ENCODE results near the gene TAS2R50. TPM values are rescaled to one million over a fixed set of nuclear protein-coding genes. Genes with fewer than 3 reads are reported as not detected.
"Not testable (repeated sequence)": the region's sequence is repeated elsewhere in the genome, so short reads cannot be mapped to it uniquely, and the experiment has no call there.

Gene TAS2R50
- total RNA-seq (1.6 TPM), polyA plus RNA-seq (ENCODE audit: insufficient read depth in 1 of 8, insufficient read length in 8 of 8, low replicate concordance in 1 of 8) (under 1 TPM in 1 of 8 donors, not detected in 7; 0.16 TPM)
- long read RNA-seq, donor 1, partial matches to known transcripts: 0 of 1 reads
- long read RNA-seq, donor 1, other reads (novel, unspliced or antisense): 0 of 1 reads
- long read RNA-seq, donor 2: 0 reads
- long read RNA-seq, donor 3: 0 reads
- long read RNA-seq, donor 4: 0 reads
- long read RNA-seq, donor 5: 0 reads
- long read RNA-seq, donor 6: 0 reads
- long read RNA-seq, donor 7: 0 reads
- long read RNA-seq, donor 8: 0 reads
- long read RNA-seq, donor 9: 0 reads
- long read RNA-seq, donor 10: 0 reads
- long read RNA-seq, donor 11: 0 reads

GRCh38 chr12:10986812-10987211, at the start of gene TAS2R50:
TAS2R50 (minus strand) TSS chr12:10986912; CDS start chr12:10986860, 52 bp downstream.
- Histone ChIP-seq H3K27me3 (ENCODE audit: control insufficient read depth, insufficient read depth, low read length) (no peaks in the 10 kb centered on the region), H3K4me3 (ENCODE audit: low read length) (no peak within 1 kb of the TSS), H3K9me3 (replicated peaks; ENCODE audit: control insufficient read depth, low read depth, low read length) (peaks cover 11% of the 10 kb centered on the region), H3K36me3 (ENCODE audit: control insufficient read depth, insufficient read depth, low read length) (no peaks in the 10 kb centered on the region), H3K4me1 (ENCODE audit: control insufficient read depth, insufficient read depth, low read length) (no peaks in the 10 kb centered on the region), H3K27ac (ENCODE audit: low read length) (no peak within 1 kb of the TSS)
- no peak for DNase-seq
- WGBS (ENCODE audit: insufficient coverage): no CpG with 5 or more reads among the region's 2 CpGs

GRCh38 chr12:11033959-11034358, 47.2 kb upstream of the TAS2R50 start:
- not testable (repeated sequence) for H3K27me3 ChIP-seq (ENCODE audit: control insufficient read depth, insufficient read depth, low read length); H3K27ac ChIP-seq (ENCODE audit: low read length); H3K36me3 ChIP-seq (ENCODE audit: control insufficient read depth, insufficient read depth, low read length); DNase-seq; H3K9me3 ChIP-seq (replicated peaks; ENCODE audit: control insufficient read depth, low read depth, low read length); H3K4me1 ChIP-seq (ENCODE audit: control insufficient read depth, insufficient read depth, low read length); H3K4me3 ChIP-seq (ENCODE audit: low read length)
- WGBS (ENCODE audit: insufficient coverage): no CpG with 5 or more reads among the region's 3 CpGs

GRCh38 chr12:11031307-11031706, 44.6 kb upstream of the TAS2R50 start, which contains the start of gene TAS2R31:
TAS2R31 (minus strand) TSS chr12:11031407; CDS start chr12:11031335, 72 bp downstream.
- Histone ChIP-seq H3K4me1 (ENCODE audit: control insufficient read depth, insufficient read depth, low read length) (no peaks in the 10 kb centered on the region), H3K36me3 (ENCODE audit: control insufficient read depth, insufficient read depth, low read length) (no peaks in the 10 kb centered on the region), H3K9me3 (replicated peaks; ENCODE audit: control insufficient read depth, low read depth, low read length) (no peaks in the 10 kb centered on the region), H3K27me3 (ENCODE audit: control insufficient read depth, insufficient read depth, low read length) (no peaks in the 10 kb centered on the region), H3K4me3 (ENCODE audit: low read length) (no peak within 1 kb of the TSS), H3K27ac (ENCODE audit: low read length) (no peak within 1 kb of the TSS)
- DNase-seq: no peak
- 98% methylated on average over 4 of the region's 6 CpGs for WGBS (ENCODE audit: insufficient coverage)

- Histone ChIP-seq H3K27ac (ENCODE audit: low read length) (no peak overlapping the region), H3K4me1 (ENCODE audit: control insufficient read depth, insufficient read depth, low read length) (no peaks in the 10 kb centered on the region), H3K4me3 (ENCODE audit: low read length) (no peak overlapping the region), H3K27me3 (ENCODE audit: control insufficient read depth, insufficient read depth, low read length) (no peaks in the 10 kb centered on the region), H3K36me3 (ENCODE audit: control insufficient read depth, insufficient read depth, low read length) (peaks cover 2% of the 10 kb centered on the region), H3K9me3 (replicated peaks; ENCODE audit: control insufficient read depth, low read depth, low read length) (peaks cover 2% of the 10 kb centered on the region)
- WGBS (ENCODE audit: insufficient coverage): no CpG with 5 or more reads among the region's 6 CpGs
- DNase-seq: no peak
Observed at GRCh38 chr12:11026118-11026517, 39.4 kb upstream of the TAS2R50 start.

GRCh38 chr12:11023387-11023786, 36.7 kb upstream of the TAS2R50 start:
- H3K36me3 ChIP-seq (ENCODE audit: control insufficient read depth, insufficient read depth, low read length): peaks cover 2% of the 10 kb centered on the region
- WGBS (ENCODE audit: insufficient coverage): no CpG with 5 or more reads among the region's 2 CpGs
- H3K27ac ChIP-seq (ENCODE audit: low read length): no peak overlapping the region
- no peaks in the 10 kb centered on the region for H3K27me3 ChIP-seq (ENCODE audit: control insufficient read depth, insufficient read depth, low read length)
- peaks cover 2% of the 10 kb centered on the region for H3K9me3 ChIP-seq (replicated peaks; ENCODE audit: control insufficient read depth, low read depth, low read length)
- DNase-seq: no peak
- no peaks in the 10 kb centered on the region for H3K4me1 ChIP-seq (ENCODE audit: control insufficient read depth, insufficient read depth, low read length)
- no peak overlapping the region for H3K4me3 ChIP-seq (ENCODE audit: low read length)

- Histone ChIP-seq H3K27ac (ENCODE audit: low read length) (no peak within 1 kb of the TSS), H3K36me3 (ENCODE audit: control insufficient read depth, insufficient read depth, low read length) (peaks cover 2% of the 10 kb centered on the region), H3K4me1 (ENCODE audit: control insufficient read depth, insufficient read depth, low read length) (no peaks in the 10 kb centered on the region), H3K4me3 (ENCODE audit: low read length) (no peak within 1 kb of the TSS), H3K27me3 (ENCODE audit: control insufficient read depth, insufficient read depth, low read length) (no peaks in the 10 kb centered on the region), H3K9me3 (replicated peaks; ENCODE audit: control insufficient read depth, low read depth, low read length) (peaks cover 2% of the 10 kb centered on the region)
- no CpG with 5 or more reads among the region's 1 CpG for WGBS (ENCODE audit: insufficient coverage)
- no peak for DNase-seq
Observed at GRCh38 chr12:11022520-11022919, 35.8 kb upstream of the TAS2R50 start, which contains the start of gene TAS2R19. TAS2R19 (minus strand) TSS chr12:11022620; CDS start chr12:11022571, 49 bp downstream.

- H3K27ac ChIP-seq (ENCODE audit: low read length): no peak overlapping the region
- no peak overlapping the region for H3K4me3 ChIP-seq (ENCODE audit: low read length)
- H3K36me3 ChIP-seq (ENCODE audit: control insufficient read depth, insufficient read depth, low read length): peaks cover 8% of the 10 kb centered on the region
- WGBS (ENCODE audit: insufficient coverage): no CpG with 5 or more reads among the region's 1 CpG
- DNase-seq: no peak
- H3K4me1 ChIP-seq (ENCODE audit: control insufficient read depth, insufficient read depth, low read length): no peaks in the 10 kb centered on the region
- no peaks in the 10 kb centered on the region for H3K9me3 ChIP-seq (replicated peaks; ENCODE audit: control insufficient read depth, low read depth, low read length)
- H3K27me3 ChIP-seq (ENCODE audit: control insufficient read depth, insufficient read depth, low read length): no peaks in the 10 kb centered on the region
Observed at GRCh38 chr12:11016937-11017336, 30.2 kb upstream of the TAS2R50 start.

- 71% methylated on average over 1 of the region's 4 CpGs for WGBS (ENCODE audit: insufficient coverage)
- Histone ChIP-seq H3K27me3 (ENCODE audit: control insufficient read depth, insufficient read depth, low read length) (no peaks in the 10 kb centered on the region), H3K27ac (ENCODE audit: low read length) (no peak overlapping the region), H3K36me3 (ENCODE audit: control insufficient read depth, insufficient read depth, low read length) (peaks cover 8% of the 10 kb centered on the region), H3K4me1 (ENCODE audit: control insufficient read depth, insufficient read depth, low read length) (no peaks in the 10 kb centered on the region), H3K4me3 (ENCODE audit: low read length) (no peak overlapping the region), H3K9me3 (replicated peaks; ENCODE audit: control insufficient read depth, low read depth, low read length) (no peaks in the 10 kb centered on the region)
- DNase-seq: no peak
Observed at GRCh38 chr12:11015775-11016430, 29.2 kb upstream of the TAS2R50 start.

GRCh38 chr12:11014234-11014633, 27.5 kb upstream of the TAS2R50 start:
- no peaks in the 10 kb centered on the region for H3K9me3 ChIP-seq (replicated peaks; ENCODE audit: control insufficient read depth, low read depth, low read length)
- DNase-seq: no peak
- no peak overlapping the region for H3K27ac ChIP-seq (ENCODE audit: low read length)
- no peaks in the 10 kb centered on the region for H3K4me1 ChIP-seq (ENCODE audit: control insufficient read depth, insufficient read depth, low read length)
- no peaks in the 10 kb centered on the region for H3K27me3 ChIP-seq (ENCODE audit: control insufficient read depth, insufficient read depth, low read length)
- no peak overlapping the region for H3K4me3 ChIP-seq (ENCODE audit: low read length)
- peaks cover 8% of the 10 kb centered on the region for H3K36me3 ChIP-seq (ENCODE audit: control insufficient read depth, insufficient read depth, low read length)

GRCh38 chr12:11007608-11008007, 20.9 kb upstream of the TAS2R50 start:
- Histone ChIP-seq H3K4me3 (ENCODE audit: low read length) (no peak overlapping the region), H3K9me3 (replicated peaks; ENCODE audit: control insufficient read depth, low read depth, low read length) (no peaks in the 10 kb centered on the region), H3K4me1 (ENCODE audit: control insufficient read depth, insufficient read depth, low read length) (no peaks in the 10 kb centered on the region), H3K27me3 (ENCODE audit: control insufficient read depth, insufficient read depth, low read length) (no peaks in the 10 kb centered on the region), H3K27ac (ENCODE audit: low read length) (no peak overlapping the region), H3K36me3 (ENCODE audit: control insufficient read depth, insufficient read depth, low read length) (no peaks in the 10 kb centered on the region)
- WGBS (ENCODE audit: insufficient coverage): no CpG with 5 or more reads among the region's 1 CpG
- no peak for DNase-seq
